WTC11 (cell line): ENCODE measurements around the gene TGFBR2. TPM values are rescaled to one million over a fixed set of nuclear protein-coding genes. Genes with fewer than 3 reads are reported as not detected.

Source experiments
- ATAC-seq: fragments of 200-7000 bp; cut with Tn5 transposase; 2 replicates; pipeline ENCODE4 v1.10.0; 2021; ENCODE audit warnings: mild to moderate bottlenecking, moderate library complexity
- CTCF ChIA-PET: fragments of 300-600 bp; sonication (Branson Sonifier 250); formaldehyde crosslinking; loops from one replicate; lab custom pipeline; 2021; ENCODE audit warnings: antibody characterized with exemption; lab: Charles Lee
- POLR2A ChIA-PET: fragments of 350-600 bp; sonication (Branson Sonifier 250); formaldehyde crosslinking; loops from one replicate; lab custom pipeline; 2021; ENCODE audit warnings: antibody characterized with exemption; lab: Charles Lee
- DNase-seq: peaks from one replicate; pipeline ENCODE4 v3.0.0; 2021; ENCODE audit warnings: low spot score
- H3K27ac Mint-ChIP-seq: 2 replicates; pipeline ENCODE4 v1.8.0; 2021; ENCODE audit warnings: mixed read lengths
- H3K27me3 Mint-ChIP-seq: 2 replicates; pipeline ENCODE4 v1.8.0; 2021; ENCODE audit warnings: low read depth, mild to moderate bottlenecking, moderate library complexity, mixed read lengths
- H3K36me3 Mint-ChIP-seq: 2 replicates; pipeline ENCODE4 v1.8.0; 2021; ENCODE audit warnings: mixed read lengths
- H3K4me1 Mint-ChIP-seq: 2 replicates; pipeline ENCODE4 v1.8.0; 2022; ENCODE audit warnings: mixed read lengths
- H3K4me3 Mint-ChIP-seq: 2 replicates; pipeline ENCODE4 v1.8.0; 2021; ENCODE audit warnings: mild to moderate bottlenecking, moderate library complexity, mixed read lengths
- H3K9me3 Mint-ChIP-seq: 2 replicates; pipeline ENCODE4 v1.8.0; 2021; ENCODE audit warnings: mixed read lengths
- ATF3 ChIP-seq: sonication (generic); formaldehyde crosslinking; conservative IDR thresholded peaks from 2 replicates; pipeline ENCODE4 v1.8.1; 2022; ENCODE audit warnings: mild to moderate bottlenecking, missing genetic modification reagents
- E2F1 ChIP-seq: sonication (generic); formaldehyde crosslinking; IDR thresholded peaks from 2 replicates; pipeline ENCODE4 v1.8.0; 2022; ENCODE audit warnings: mild to moderate bottlenecking, missing genetic modification reagents
- FOXJ3 ChIP-seq: sonication (generic); formaldehyde crosslinking; IDR thresholded peaks from 2 replicates; pipeline ENCODE4 v1.9.0; 2021; ENCODE audit warnings: missing genetic modification reagents, mild to moderate bottlenecking, borderline replicate concordance
- PRRX2 ChIP-seq: fragments of 250-450 bp; sonication (Bioruptor Pico); IDR thresholded peaks from 2 replicates; pipeline ENCODE4 v1.8.0; 2021; ENCODE audit warnings: mild to moderate bottlenecking
- TEAD1 ChIP-seq: sonication (generic); formaldehyde crosslinking; IDR thresholded peaks from 2 replicates; pipeline ENCODE4 v1.8.0; 2022; ENCODE audit warnings: mild to moderate bottlenecking, missing genetic modification reagents
- ZBTB21 ChIP-seq: sonication (generic); formaldehyde crosslinking; IDR thresholded peaks from 2 replicates; pipeline ENCODE4 v1.8.1; 2023; ENCODE audit warnings: mild to moderate bottlenecking, missing genetic modification reagents, borderline replicate concordance
- ZNF512 ChIP-seq: sonication (generic); formaldehyde crosslinking; IDR thresholded peaks from 2 replicates; pipeline ENCODE4 v1.8.1; 2022; ENCODE audit warnings: missing genetic modification reagents, borderline replicate concordance
- total RNA-seq: library from RNA; stranded (reverse); gene quantifications from 3 replicates; pipeline ENCODE4 v1.2.3, GENCODE V29; 2021
- TF ChIP-seq, protein P1 (sequence below): sonication (generic); formaldehyde crosslinking; IDR thresholded peaks from 2 replicates; pipeline ENCODE4 v1.8.0; 2022; ENCODE audit warnings: mild to moderate bottlenecking, missing genetic modification reagents
- TF ChIP-seq, protein P2 (sequence below): sonication (generic); formaldehyde crosslinking; IDR thresholded peaks from 2 replicates; pipeline ENCODE4 v1.8.1; 2022; ENCODE audit warnings: low read depth, missing genetic modification reagents, borderline replicate concordance
- TF ChIP-seq, protein P3 (sequence below): fragments of 250-450 bp; sonication (Bioruptor Pico); IDR thresholded peaks from 2 replicates; pipeline ENCODE4 v2.1.2; 2022; ENCODE audit warnings: mild to moderate bottlenecking, moderate library complexity

The TGFBR2 gene
- total RNA-seq, 1 experiment from 2014 or later, result 9.6 TPM

GRCh38 chr3:30609930-30610701, 3.7 kb downstream of the TGFBR2 start:
- H3K27me3 Mint-ChIP-seq, result peaks cover 3% of the 10 kb centered on the region; the same call in 1 of the 2 replicates
- no peaks in the 10 kb centered on the region for H3K36me3 Mint-ChIP-seq
- no peak overlapping the region for H3K4me3 Mint-ChIP-seq
- DNase-seq (no peak), ATAC-seq (no peak)
- ChIA-PET POLR2A (no interaction called here), CTCF (no interaction called here)
- H3K9me3 Mint-ChIP-seq, result no peaks in the 10 kb centered on the region
- 0 out of 2 replicates have a peak overlapping the region, but pooled peaks have one; percentile 2 for H3K27ac Mint-ChIP-seq
- H3K4me1 Mint-ChIP-seq, result peaks cover 65% of the 10 kb centered on the region
- no peak for TF ChIP-seq TEAD1

DNA sequence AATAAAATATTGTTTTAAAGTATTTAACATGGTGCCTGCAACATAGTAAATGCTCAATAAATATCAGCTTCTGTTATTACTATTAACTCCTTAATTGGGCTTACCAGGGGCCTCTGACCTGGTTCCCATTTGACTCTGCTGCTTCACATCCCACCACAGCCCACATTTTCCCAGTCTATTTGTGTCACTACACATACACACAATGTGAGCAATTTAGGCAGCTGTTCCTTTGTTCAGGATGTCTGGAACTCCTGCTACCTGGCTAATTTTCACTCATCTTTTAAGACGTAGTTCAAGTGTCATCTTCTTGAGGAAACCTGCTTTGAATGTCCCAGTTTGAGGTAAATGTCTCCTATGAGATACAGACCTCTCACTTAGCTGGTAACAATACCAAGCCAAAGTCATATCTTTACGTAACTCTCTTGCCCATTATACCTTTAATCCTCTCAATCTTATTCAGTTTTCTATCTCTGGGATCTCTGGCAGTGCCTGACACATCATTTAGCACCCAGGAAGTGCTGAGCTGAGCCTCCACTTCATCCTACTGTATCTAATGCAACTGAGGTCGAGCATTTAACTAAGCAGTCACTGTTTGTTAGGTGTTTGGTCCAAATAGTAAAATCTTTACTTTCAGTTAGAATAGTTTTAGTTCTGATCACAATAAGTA, 4.4 kb downstream of the TGFBR2 start:
- POLR2A ChIA-PET, result interaction anchor here (0.5 kb wide), 1 partner anchor 277 kb away, joined by 4 read pairs; no protein-coding TSS in a partner anchor
- no peaks in the 10 kb centered on the region for H3K36me3 Mint-ChIP-seq
- CTCF ChIA-PET, result no interaction called here
- no peaks in the 10 kb centered on the region for H3K9me3 Mint-ChIP-seq
- H3K27me3 Mint-ChIP-seq, result no peaks in the 10 kb centered on the region
- no peak for TF ChIP-seq E2F1 (CRISPR knock-in tag)
- TF ChIP-seq, protein P1, sequence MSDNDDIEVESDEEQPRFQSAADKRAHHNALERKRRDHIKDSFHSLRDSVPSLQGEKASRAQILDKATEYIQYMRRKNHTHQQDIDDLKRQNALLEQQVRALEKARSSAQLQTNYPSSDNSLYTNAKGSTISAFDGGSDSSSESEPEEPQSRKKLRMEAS (CRISPR knock-in tag), result no peak
- TF ChIP-seq FOXJ3 (CRISPR knock-in tag), result no peak
- TF ChIP-seq ATF3, result no peak
- TF ChIP-seq ZBTB21, result no peak
- TF ChIP-seq PRRX2 (CRISPR knock-in tag), result no peak
- TF ChIP-seq ZNF512 (CRISPR knock-in tag), result no peak
- TF ChIP-seq, protein P2, sequence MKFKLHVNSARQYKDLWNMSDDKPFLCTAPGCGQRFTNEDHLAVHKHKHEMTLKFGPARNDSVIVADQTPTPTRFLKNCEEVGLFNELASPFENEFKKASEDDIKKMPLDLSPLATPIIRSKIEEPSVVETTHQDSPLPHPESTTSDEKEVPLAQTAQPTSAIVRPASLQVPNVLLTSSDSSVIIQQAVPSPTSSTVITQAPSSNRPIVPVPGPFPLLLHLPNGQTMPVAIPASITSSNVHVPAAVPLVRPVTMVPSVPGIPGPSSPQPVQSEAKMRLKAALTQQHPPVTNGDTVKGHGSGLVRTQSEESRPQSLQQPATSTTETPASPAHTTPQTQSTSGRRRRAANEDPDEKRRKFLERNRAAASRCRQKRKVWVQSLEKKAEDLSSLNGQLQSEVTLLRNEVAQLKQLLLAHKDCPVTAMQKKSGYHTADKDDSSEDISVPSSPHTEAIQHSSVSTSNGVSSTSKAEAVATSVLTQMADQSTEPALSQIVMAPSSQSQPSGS, result no peak
- no peak for DNase-seq
- peaks cover 61% of the 10 kb centered on the region for H3K4me1 Mint-ChIP-seq
- no peak overlapping the region for H3K4me3 Mint-ChIP-seq
- H3K27ac Mint-ChIP-seq, result no peak overlapping the region
- no peak for ATAC-seq

GRCh38 chr3:30611613-30612436, 5.4 kb downstream of the TGFBR2 start:
- TF ChIP-seq PRRX2 (CRISPR knock-in tag), result no peak
- TF ChIP-seq, protein P3, sequence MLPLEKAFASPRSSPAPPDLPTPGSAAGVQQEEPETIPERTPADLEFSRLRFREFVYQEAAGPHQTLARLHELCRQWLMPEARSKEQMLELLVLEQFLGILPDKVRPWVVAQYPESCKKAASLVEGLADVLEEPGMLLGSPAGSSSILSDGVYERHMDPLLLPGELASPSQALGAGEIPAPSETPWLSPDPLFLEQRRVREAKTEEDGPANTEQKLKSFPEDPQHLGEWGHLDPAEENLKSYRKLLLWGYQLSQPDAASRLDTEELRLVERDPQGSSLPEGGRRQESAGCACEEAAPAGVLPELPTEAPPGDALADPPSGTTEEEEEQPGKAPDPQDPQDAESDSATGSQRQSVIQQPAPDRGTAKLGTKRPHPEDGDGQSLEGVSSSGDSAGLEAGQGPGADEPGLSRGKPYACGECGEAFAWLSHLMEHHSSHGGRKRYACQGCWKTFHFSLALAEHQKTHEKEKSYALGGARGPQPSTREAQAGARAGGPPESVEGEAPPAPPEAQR, result no peak
- DNase-seq (no peak), ATAC-seq (no peak)
- ChIA-PET POLR2A (interaction anchor here (0.5 kb wide), 1 partner anchor 278 kb away, joined by 4 read pairs; no protein-coding TSS in a partner anchor), CTCF (no interaction called here)
- H3K27ac Mint-ChIP-seq, result no peak overlapping the region
- H3K4me1 Mint-ChIP-seq, result peaks cover 66% of the 10 kb centered on the region
- H3K4me3 Mint-ChIP-seq, result no peak overlapping the region
- no peaks in the 10 kb centered on the region for H3K36me3 Mint-ChIP-seq
- no peaks in the 10 kb centered on the region for H3K27me3 Mint-ChIP-seq
- H3K9me3 Mint-ChIP-seq, result no peaks in the 10 kb centered on the region
